K562 (cell line): ENCODE measurements around the gene SF3A2. TPM values are rescaled to one million over a fixed set of nuclear protein-coding genes. Genes with fewer than 3 reads are reported as not detected.

Experiments used
- CREM ChIP-seq: IDR thresholded peaks from 2 replicates; pipeline ENCODE4 v1.6.1; 2014; ENCODE audit warnings: antibody characterized with exemption, low read depth
- DPF2 ChIP-seq: fragments of 450-650 bp; IDR thresholded peaks from 2 replicates; pipeline ENCODE4 v1.6.1; 2016
- E2F4 ChIP-seq: sonication (generic); formaldehyde crosslinking; IDR thresholded peaks from 2 replicates; pipeline ENCODE4 v1.8.0; 2022; ENCODE audit warnings: mild to moderate bottlenecking, low read depth, missing genetic modification reagents
- FOXP1 ChIP-seq: sonication (generic); formaldehyde crosslinking; IDR thresholded peaks from 2 replicates; pipeline ENCODE4 v1.8.0; 2022; ENCODE audit warnings: mild to moderate bottlenecking, missing genetic modification reagents
- GATA2 ChIP-seq: sonication (generic); formaldehyde crosslinking; IDR thresholded peaks from 2 replicates; pipeline ENCODE4 v1.4.0; 2020; ENCODE audit warnings: mild to moderate bottlenecking, missing genetic modification reagents
- MAFF ChIP-seq: IDR thresholded peaks from 2 replicates; pipeline ENCODE4 v1.6.1; 2012; ENCODE audit warnings: low read length, improper control_type of control experiment
- MAZ ChIP-seq, 2 experiments: fragments of 450-650 bp in 1 of 2; sonication (generic) in 1 of 2; formaldehyde crosslinking; IDR thresholded peaks in 1 of 2; conservative IDR thresholded peaks in 1 of 2; 2 replicates each; pipeline versions ENCODE4 v1.4.0 to v1.5.0; 2020; ENCODE audit warnings: mild to moderate bottlenecking in 1 of 2, missing genetic modification reagents in 1 of 2
- MYBL2 ChIP-seq, 2 experiments: fragments of 450-650 bp in 1 of 2; sonication (generic) in 1 of 2; formaldehyde crosslinking in 1 of 2; IDR thresholded peaks; 2 replicates each; pipeline versions ENCODE4 v1.6.1 to v1.8.1; 2017 to 2022; ENCODE audit warnings: borderline replicate concordance in 1 of 2, inconsistent platforms in 1 of 2, low read depth in 1 of 2, mild to moderate bottlenecking in 1 of 2, missing genetic modification reagents in 1 of 2, moderate library complexity in 1 of 2
- POLR2AphosphoS2 ChIP-seq: IDR thresholded peaks from 2 replicates; pipeline ENCODE4 v1.6.1; 2012; ENCODE audit warnings: low read length, improper control_type of control experiment
- POLR2AphosphoS5 ChIP-seq: IDR thresholded peaks from 2 replicates; pipeline ENCODE4 v1.6.1; 2011; ENCODE audit warnings: mild to moderate bottlenecking, low read depth, low read length, moderate library complexity; ENCODE audit not compliant: control insufficient read depth, insufficient read depth
- POU5F1 ChIP-seq: fragments of 150-350 bp; IDR thresholded peaks from 2 replicates; pipeline ENCODE4 v1.6.1; 2014; ENCODE audit warnings: borderline replicate concordance, low read length, low read depth, mild to moderate bottlenecking; ENCODE audit not compliant: partially characterized antibody
- SMARCE1 ChIP-seq: fragments of 450-650 bp; IDR thresholded peaks from 2 replicates; pipeline ENCODE4 v1.7.1; 2016; ENCODE audit warnings: mild to moderate bottlenecking
- TAF7 ChIP-seq: fragments of 450-650 bp; IDR thresholded peaks from 2 replicates; pipeline ENCODE4 v1.6.1; 2016; ENCODE audit warnings: missing genetic modification characterization, missing compliant biosample characterization
- TCF7 ChIP-seq: sonication (generic); IDR thresholded peaks from 2 replicates; pipeline ENCODE4 v1.6.1; 2016; ENCODE audit warnings: antibody characterized with exemption, borderline replicate concordance
- THRA ChIP-seq: fragments of 450-650 bp; IDR thresholded peaks from 2 replicates; pipeline ENCODE4 v1.6.1; 2017; ENCODE audit warnings: mild to moderate bottlenecking, moderate library complexity
- YY1 ChIP-seq, 3 experiments: IDR thresholded peaks; 2 replicates each; pipeline ENCODE4 v1.6.1; 2011; ENCODE audit warnings: low read length in 2 of 3, mild to moderate bottlenecking in 2 of 3, moderate library complexity in 2 of 3, borderline replicate concordance in 1 of 3, control low read depth in 1 of 3, low read depth in 1 of 3; ENCODE audit not compliant: insufficient read depth in 3 of 3, insufficient replicate concordance in 2 of 3, control insufficient read depth in 1 of 3, insufficient read length in 1 of 3; ENCODE audit errors: extremely low read depth in 1 of 3
- ZBTB17 ChIP-seq: fragments of 450-650 bp; formaldehyde crosslinking; IDR thresholded peaks from 2 replicates; pipeline ENCODE4 v1.4.0; 2020; ENCODE audit warnings: mild to moderate bottlenecking
- ZNF212 ChIP-seq: fragments of 450-650 bp; formaldehyde crosslinking; IDR thresholded peaks from 2 replicates; pipeline ENCODE4 v1.4.0; 2020; ENCODE audit warnings: mild to moderate bottlenecking
- ZNF436 ChIP-seq: fragments of 250-450, 450-650 bp; sonication (Bioruptor Pico); formaldehyde crosslinking; IDR thresholded peaks from 2 replicates; pipeline ENCODE4 v1.7.0; 2020; ENCODE audit warnings: mild to moderate bottlenecking
- ZZZ3 ChIP-seq: fragments of 450-650 bp; IDR thresholded peaks from 2 replicates; pipeline ENCODE4 v1.6.1; 2016; ENCODE audit warnings: antibody characterized with exemption, mild to moderate bottlenecking, moderate library complexity
- polyA plus RNA-seq, 8 experiments: library from polyadenylated mRNA; depleted of rRNA in 4 of 8; stranded (reverse) in 5 of 8; unstranded in 3 of 8; fragments of >200 nt; fragmentation: Nextera tagmentation in 2 of 8; fragmentation: Illumina TruSeq in 1 of 8; extraction: Ambion mirVana in 2 of 8; extraction: Trizol in 1 of 8; gene quantifications; 2 replicates each; pipeline versions ENCODE4 v1.2.1 to v1.2.3, GENCODE V29; 2011 to 2014; ENCODE audit warnings: inconsistent platforms in 1 of 8, missing spikeins in 1 of 8
- total RNA-seq, 7 experiments: library from RNA; depleted of rRNA in 6 of 7; stranded (reverse); fragments of >200 nt in 6 of 7; fragmentation: Illumina TruSeq in 2 of 7; extraction: Trizol in 2 of 7; gene quantifications; 2 replicates each; pipeline versions ENCODE4 v1.2.1 to v1.2.3, GENCODE V29; 2011 to 2021; ENCODE audit warnings: low replicate concordance in 1 of 7
- TF ChIP-seq, protein P1 (sequence below): sonication (generic); formaldehyde crosslinking; IDR thresholded peaks from 2 replicates; pipeline ENCODE4 v1.8.0; 2022; ENCODE audit warnings: mild to moderate bottlenecking, missing genetic modification reagents
- TF ChIP-seq, protein P2 (sequence below): fragments of 250-450 bp; sonication (Bioruptor Pico); IDR thresholded peaks from 2 replicates; pipeline ENCODE4 v1.8.0; 2021; ENCODE audit warnings: moderate library complexity, mild to moderate bottlenecking, inconsistent platforms

Gene SF3A2
- total and polyA plus RNA-seq, 9 of the 15 experiments (the other 6 are each of a cell fraction or from before 2014, with no cell fraction given), result 0.17 to 194 (median 22.8) TPM

- TF ChIP-seq YY1 (IDR thresholded peaks at IDR 0.05; ENCODE audit: borderline replicate concordance in 1 of 3, control insufficient read depth in 1 of 3, extremely low read depth in 1 of 3, insufficient read depth in 3 of 3, insufficient read length in 1 of 3, insufficient replicate concordance in 2 of 3, low read depth in 1 of 3, low read length in 2 of 3) (no peak), ZZZ3 (no peak), CREM (no peak), GATA2 (no peak), MAFF (0 out of 2 replicates have a peak, but pooled peaks have one; percentile 13), ZNF436 (CRISPR knock-in tag) (no peak), MAZ (CRISPR knock-in tag; conservative IDR thresholded peaks at IDR 0.05 in 1 of 2, IDR thresholded peaks at IDR 0.05 in 1 of 2) (0 out of 4 replicates have a peak, but pooled peaks of 1 of the 2 experiments have one; percentile 29), ZBTB17 (CRISPR knock-in tag) (no peak), POLR2AphosphoS5 (no peak), MYBL2 (IDR thresholded peaks at IDR 0.05; ENCODE audit: low read depth) (no peak), MYBL2 (CRISPR knock-in tag; IDR thresholded peaks at IDR 0.05; ENCODE audit: borderline replicate concordance) (no peak), THRA (no peak), TAF7 (tag) (no peak), SMARCE1 (0 out of 2 replicates have a peak, but pooled peaks have one; percentile 14), FOXP1 (CRISPR knock-in tag) (no peak), DPF2 (peak; percentile 67; the same call in 1 of the 2 replicates), TCF7 (no peak), ZNF212 (no peak), POLR2AphosphoS2 (no peak), POU5F1 (no peak), E2F4 (no peak)
- TF ChIP-seq, protein P1, sequence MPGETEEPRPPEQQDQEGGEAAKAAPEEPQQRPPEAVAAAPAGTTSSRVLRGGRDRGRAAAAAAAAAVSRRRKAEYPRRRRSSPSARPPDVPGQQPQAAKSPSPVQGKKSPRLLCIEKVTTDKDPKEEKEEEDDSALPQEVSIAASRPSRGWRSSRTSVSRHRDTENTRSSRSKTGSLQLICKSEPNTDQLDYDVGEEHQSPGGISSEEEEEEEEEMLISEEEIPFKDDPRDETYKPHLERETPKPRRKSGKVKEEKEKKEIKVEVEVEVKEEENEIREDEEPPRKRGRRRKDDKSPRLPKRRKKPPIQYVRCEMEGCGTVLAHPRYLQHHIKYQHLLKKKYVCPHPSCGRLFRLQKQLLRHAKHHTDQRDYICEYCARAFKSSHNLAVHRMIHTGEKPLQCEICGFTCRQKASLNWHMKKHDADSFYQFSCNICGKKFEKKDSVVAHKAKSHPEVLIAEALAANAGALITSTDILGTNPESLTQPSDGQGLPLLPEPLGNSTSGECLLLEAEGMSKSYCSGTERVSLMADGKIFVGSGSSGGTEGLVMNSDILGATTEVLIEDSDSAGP (CRISPR knock-in tag), result peak; percentile 80
- TF ChIP-seq, protein P2, sequence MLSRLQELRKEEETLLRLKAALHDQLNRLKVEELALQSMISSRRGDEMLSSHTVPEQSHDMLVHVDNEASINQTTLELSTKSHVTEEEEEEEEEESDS (CRISPR knock-in tag), result no peak
These were observed 3.4 kb downstream of the SF3A2 start (continued) for GRCh38 chr19:2239771-2240770.
